ENCODE results near the gene CST6. TPM values are rescaled to one million over a fixed set of nuclear protein-coding genes. Genes with fewer than 3 reads are reported as not detected.
A peak's percentile ranks its signal among the peaks of the same experiment; 100 is the strongest.

CST6 gene
- polyA plus RNA-seq, 3 donors: 0.41 TPM; not detected in 2

DNA sequence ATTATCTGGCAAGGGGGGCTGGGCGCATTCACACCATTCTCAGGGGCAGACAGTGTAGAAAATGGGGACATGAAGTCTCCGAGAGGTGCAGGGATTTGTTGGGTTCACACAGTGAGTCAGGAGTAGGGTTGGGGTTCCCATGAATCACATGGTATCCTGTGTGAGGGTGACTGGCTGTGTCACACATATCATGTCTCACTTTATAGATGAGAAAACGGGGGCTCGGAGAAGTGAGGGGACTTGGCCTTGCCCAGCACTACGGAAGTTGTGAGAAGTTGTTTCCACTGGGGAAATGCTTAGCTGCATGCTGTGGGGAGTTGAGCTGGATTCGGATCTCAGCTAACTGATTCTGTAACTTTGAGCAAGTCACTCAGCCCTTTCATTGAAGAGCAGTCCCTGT, 32.9 kb downstream of the CST6 start:
- Mint-ChIP-seq H3K4me1 (peaks cover 9% of the 10 kb centered on the region), H3K27ac (peak overlapping the region in 1 of 7 donors; percentile 69), H3K36me3 (peaks cover 0 to 6% of the 10 kb centered on the region in 2 donors), H3K4me3 (no peak overlapping the region), H3K9me3 (peaks cover 0 to 8% (median 0%) of the 10 kb centered on the region in 7 donors), H3K27me3 (ENCODE audit: low read depth in 3 of 3) (peaks cover 18 to 36% (median 29%) of the 10 kb centered on the region in 3 donors)
- 45% methylated on average over 4 of the region's 6 CpGs for WGBS (ENCODE audit: insufficient coverage)
- Histone ChIP-seq H3K79me2 (ENCODE audit: insufficient read depth, low read length) (no peaks in the 10 kb centered on the region), H3K4me3 (replicated peaks in 1 of 3; ENCODE audit: low read depth in 2 of 3, low read length in 3 of 3) (no peak overlapping the region), H4K20me1 (ENCODE audit: insufficient read depth, low read length) (no peaks in the 10 kb centered on the region), H3K36me3 (replicated peaks in 1 of 2; ENCODE audit: control insufficient read depth in 1 of 2, insufficient read depth in 2 of 2, low read length in 2 of 2) (no peaks in the 10 kb centered on the region), H2AFZ (ENCODE audit: insufficient read depth, low read depth, low read length, poor library complexity, severe bottlenecking) (no peak overlapping the region), H3K4me1 (ENCODE audit: control insufficient read depth in 1 of 2, insufficient read depth in 2 of 2, low read length in 2 of 2) (no peaks in the 10 kb centered on the region), H3K27me3 (ENCODE audit: control insufficient read depth in 2 of 2, insufficient read depth in 2 of 2, low read length in 2 of 2) (peaks cover 2 to 19% of the 10 kb centered on the region in 2 donors), H3K27ac (ENCODE audit: low read depth in 1 of 2, low read length in 2 of 2) (no peak overlapping the region), H3K9ac (ENCODE audit: insufficient read depth, low read length, poor library complexity, severe bottlenecking) (no peak overlapping the region), H3K9me3 (replicated peaks in 1 of 2; ENCODE audit: control insufficient read depth in 1 of 2, insufficient read depth in 1 of 2, low read length in 2 of 2) (no peaks in the 10 kb centered on the region), H3K4me2 (replicated peaks; ENCODE audit: extremely low read depth, low read length, poor library complexity, severe bottlenecking) (peak overlapping the region; percentile 16)
- intact Hi-C loops (cut with micrococcal nuclease): no loop called here
- DNase-seq: peak in 2 of 3 donors; percentile 22 to 69
- no peak for TF ChIP-seq CTCF (IDR thresholded peaks at IDR 0.05)

GRCh38 chr11:66045177-66045639, 33.4 kb downstream of the CST6 start:
- intact Hi-C loops (cut with micrococcal nuclease): no loop called here
- peaks cover 0 to 6% of the 10 kb centered on the region in 2 donors for H3K36me3 Mint-ChIP-seq

More at GRCh38 chr11:66045177-66045639, 33.4 kb downstream of the CST6 start:
- peaks cover 0 to 8% (median 0%) of the 10 kb centered on the region in 7 donors for H3K9me3 Mint-ChIP-seq
- Histone ChIP-seq H3K9ac (ENCODE audit: insufficient read depth, low read length, poor library complexity, severe bottlenecking) (no peak overlapping the region), H3K4me1 (ENCODE audit: control insufficient read depth in 1 of 2, insufficient read depth in 2 of 2, low read length in 2 of 2) (no peaks in the 10 kb centered on the region), H3K4me2 (replicated peaks; ENCODE audit: extremely low read depth, low read length, poor library complexity, severe bottlenecking) (peak overlapping the region; percentile 16), H3K79me2 (ENCODE audit: insufficient read depth, low read length) (no peaks in the 10 kb centered on the region), H3K27me3 (ENCODE audit: control insufficient read depth in 2 of 2, insufficient read depth in 2 of 2, low read length in 2 of 2) (peaks cover 2 to 19% of the 10 kb centered on the region in 2 donors), H3K9me3 (replicated peaks in 1 of 2; ENCODE audit: control insufficient read depth in 1 of 2, insufficient read depth in 1 of 2, low read length in 2 of 2) (no peaks in the 10 kb centered on the region), H2AFZ (ENCODE audit: insufficient read depth, low read depth, low read length, poor library complexity, severe bottlenecking) (no peak overlapping the region), H4K20me1 (ENCODE audit: insufficient read depth, low read length) (no peaks in the 10 kb centered on the region), H3K27ac (ENCODE audit: low read depth in 1 of 2, low read length in 2 of 2) (no peak overlapping the region), H3K36me3 (replicated peaks in 1 of 2; ENCODE audit: control insufficient read depth in 1 of 2, insufficient read depth in 2 of 2, low read length in 2 of 2) (no peaks in the 10 kb centered on the region), H3K4me3 (replicated peaks in 1 of 3; ENCODE audit: low read depth in 2 of 3, low read length in 3 of 3) (no peak overlapping the region)
- H3K4me1 Mint-ChIP-seq: peaks cover 9% of the 10 kb centered on the region
- H3K4me3 Mint-ChIP-seq: no peak overlapping the region
- WGBS (ENCODE audit: insufficient coverage): 28% methylated on average over 9 of the region's 11 CpGs
- H3K27me3 Mint-ChIP-seq (ENCODE audit: low read depth in 3 of 3): peaks cover 18 to 37% (median 29%) of the 10 kb centered on the region in 3 donors
- H3K27ac Mint-ChIP-seq: no peak overlapping the region
- peak; percentile 97 for TF ChIP-seq CTCF (IDR thresholded peaks at IDR 0.05)
- peak; percentile 62 to 78 (median 70) for DNase-seq
